ENCODE data around the gene GMPR.

The GMPR gene

GRCh38 chr6:16238057-16238962 lies at the start of gene GMPR:
GMPR (plus strand) TSS chr6:16238587; CDS start chr6:16238694, 107 bp downstream.
- peak; percentile 66 for DNase-seq (ENCODE audit: low read depth)

- no peak for DNase-seq (ENCODE audit: low read depth)
These were observed 48.2 kb upstream of the GMPR start for GRCh38 chr6:16190214-16190613.

GRCh38 chr6:16196260-16196983 lies 42.0 kb upstream of the GMPR start:
- DNase-seq (ENCODE audit: low read depth) = no peak

- no peak for DNase-seq (ENCODE audit: low read depth)
These were observed 41.3 kb upstream of the GMPR start for GRCh38 chr6:16196984-16197546.

GRCh38 chr6:16198061-16198705 lies 40.2 kb upstream of the GMPR start:
- DNase-seq (ENCODE audit: low read depth) = no peak

- DNase-seq (ENCODE audit: low read depth) = no peak
These were observed 38.6 kb upstream of the GMPR start for GRCh38 chr6:16199804-16200203.

GRCh38 chr6:16200321-16200883 lies 38.0 kb upstream of the GMPR start:
- DNase-seq (ENCODE audit: low read depth) = no peak

- DNase-seq (ENCODE audit: low read depth) = no peak
These were observed 36.7 kb upstream of the GMPR start for GRCh38 chr6:16201706-16202105.

GRCh38 chr6:16204653-16205376 lies 33.6 kb upstream of the GMPR start:
- no peak for DNase-seq (ENCODE audit: low read depth)

GRCh38 chr6:16205377-16206144 lies 32.8 kb upstream of the GMPR start:
- DNase-seq (ENCODE audit: low read depth) = no peak

GRCh38 chr6:16206595-16207037 lies 31.8 kb upstream of the GMPR start:
- DNase-seq (ENCODE audit: low read depth) = peak; percentile 25

GRCh38 chr6:16208989-16209388 lies 29.4 kb upstream of the GMPR start:
- DNase-seq (ENCODE audit: low read depth) = no peak

GRCh38 chr6:16209539-16209938 lies 28.8 kb upstream of the GMPR start:
- no peak for DNase-seq (ENCODE audit: low read depth)

GRCh38 chr6:16212276-16212675 lies 26.1 kb upstream of the GMPR start:
- DNase-seq (ENCODE audit: low read depth) = no peak

GRCh38 chr6:16216501-16217155 lies 21.8 kb upstream of the GMPR start:
- DNase-seq (ENCODE audit: low read depth) = no peak

GRCh38 chr6:16217156-16217721 lies 21.1 kb upstream of the GMPR start:
- no peak for DNase-seq (ENCODE audit: low read depth)

- DNase-seq (ENCODE audit: low read depth) = no peak
These were observed 15.6 kb upstream of the GMPR start for GRCh38 chr6:16222826-16223225.

- no peak for DNase-seq (ENCODE audit: low read depth)
These were observed 15.0 kb upstream of the GMPR start for GRCh38 chr6:16223362-16223761.

- no peak for DNase-seq (ENCODE audit: low read depth)
These were observed 14.0 kb upstream of the GMPR start for GRCh38 chr6:16224409-16224808.

Measured in activated T-cell treated with anti-CD3 and anti-CD28 coated beads for 24 hours (primary cell).